Measurements from ENCODE around the gene AACS.

DNA sequence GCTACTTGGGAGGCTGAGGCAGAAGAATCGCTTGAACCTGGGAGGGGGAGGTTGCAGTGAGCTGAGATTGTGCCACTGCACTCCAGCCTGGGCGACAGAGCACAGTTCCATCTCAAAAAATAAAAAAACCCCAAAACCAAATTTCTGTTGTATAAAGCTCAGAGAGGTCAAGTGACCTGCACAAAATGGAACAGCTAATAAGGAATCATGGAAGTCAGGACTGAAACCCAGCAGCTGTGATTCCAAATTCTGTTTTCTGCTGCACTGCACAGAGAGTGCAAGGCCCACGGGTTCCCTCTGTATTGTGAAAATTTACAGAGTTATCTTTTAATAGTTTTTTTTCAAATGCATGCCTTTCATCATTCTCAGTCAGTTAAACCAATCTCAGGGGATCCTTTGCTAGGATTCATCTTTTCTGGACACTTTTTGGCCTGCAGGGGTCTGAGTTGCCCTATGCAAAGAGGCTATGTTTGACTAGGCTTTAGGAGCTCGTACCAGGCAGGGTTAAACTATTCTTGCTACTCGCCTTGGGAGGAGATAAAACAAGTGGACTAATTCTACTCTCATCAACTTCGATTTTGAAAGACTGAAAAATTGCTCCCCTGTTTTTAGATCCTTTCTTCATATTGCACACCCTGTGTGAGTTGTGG lies 26.1 kb upstream of the AACS start:
- TF ChIP-seq BHLHE40 (IDR thresholded peaks at IDR 0.05; ENCODE audit: low read depth, low read length): no peak
- TF ChIP-seq, protein P1, sequence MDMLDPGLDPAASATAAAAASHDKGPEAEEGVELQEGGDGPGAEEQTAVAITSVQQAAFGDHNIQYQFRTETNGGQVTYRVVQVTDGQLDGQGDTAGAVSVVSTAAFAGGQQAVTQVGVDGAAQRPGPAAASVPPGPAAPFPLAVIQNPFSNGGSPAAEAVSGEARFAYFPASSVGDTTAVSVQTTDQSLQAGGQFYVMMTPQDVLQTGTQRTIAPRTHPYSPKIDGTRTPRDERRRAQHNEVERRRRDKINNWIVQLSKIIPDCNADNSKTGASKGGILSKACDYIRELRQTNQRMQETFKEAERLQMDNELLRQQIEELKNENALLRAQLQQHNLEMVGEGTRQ (IDR thresholded peaks at IDR 0.05; ENCODE audit: low read depth, low read length): no peak
